OCI-LY1 (cell line): ENCODE measurements around the gene CCDC187.

ENCODE experiments used
- H2AFZ ChIP-seq: fragments of 200-600 bp; sonication (generic), shearing (Covaris generic); 2 replicates; pipeline ENCODE4 v1.6.0; 2014; ENCODE audit warnings: antibody characterized with exemption, mild to moderate bottlenecking, low read length
- H3F3A ChIP-seq: fragments of 200-600 bp; sonication (generic), shearing (Covaris generic); 2 replicates; pipeline ENCODE4 v1.6.0; 2014; ENCODE audit warnings: mild to moderate bottlenecking, antibody characterized with exemption, low read length, moderate library complexity; ENCODE audit not compliant: insufficient read depth
- H3K27ac ChIP-seq: fragments of 200-600 bp; sonication (generic); 2 replicates; pipeline ENCODE4 v1.5.1; 2014; ENCODE audit warnings: low read length, mixed run types, mild to moderate bottlenecking, low read depth; ENCODE audit not compliant: poor library complexity, severe bottlenecking
- H3K27me3 ChIP-seq: fragments of 200-600 bp; sonication (generic); 2 replicates; pipeline ENCODE4 v1.6.0; 2014; ENCODE audit warnings: antibody characterized with exemption, mild to moderate bottlenecking, low read length, moderate library complexity; ENCODE audit not compliant: insufficient read depth
- H3K36me3 ChIP-seq: fragments of 200-600 bp; sonication (generic); 2 replicates; pipeline ENCODE4 v1.6.1; 2014; ENCODE audit warnings: mild to moderate bottlenecking, antibody characterized with exemption, low read length, moderate library complexity, mixed read lengths; ENCODE audit not compliant: insufficient read depth
- H3K4me1 ChIP-seq: fragments of 200-600 bp; sonication (generic); 2 replicates; pipeline ENCODE4 v1.5.1; 2014; ENCODE audit warnings: mild to moderate bottlenecking, low read length, moderate library complexity; ENCODE audit not compliant: insufficient read depth, severe bottlenecking
- H3K4me2 ChIP-seq: fragments of 200-600 bp; sonication (generic), shearing (Covaris generic); 2 replicates; pipeline ENCODE4 v1.6.1; 2014; ENCODE audit warnings: low read length
- H3K4me3 ChIP-seq: fragments of 200-600 bp; sonication (generic); 2 replicates; pipeline ENCODE4 v1.5.1; 2014; ENCODE audit warnings: low read length, low read depth, mild to moderate bottlenecking, mixed read lengths; ENCODE audit not compliant: poor library complexity, severe bottlenecking
- H3K79me2 ChIP-seq: fragments of 200-600 bp; shearing (Covaris generic); 2 replicates; pipeline ENCODE4 v1.6.1; 2016; ENCODE audit warnings: mixed run types, low read length, mixed read lengths; ENCODE audit not compliant: insufficient read depth
- H3K9ac ChIP-seq: fragments of 200-600 bp; sonication (generic), shearing (Covaris generic); 2 replicates; pipeline ENCODE4 v1.6.1; 2014; ENCODE audit warnings: mild to moderate bottlenecking, low read length, mixed read lengths
- H3K9me2 ChIP-seq: fragments of 200-600 bp; sonication (generic), shearing (Covaris generic); 2 replicates; pipeline ENCODE4 v1.6.1; 2014; ENCODE audit warnings: low read depth, mild to moderate bottlenecking, low read length, mixed read lengths
- H3K9me3 ChIP-seq: fragments of 200-600 bp; shearing (Covaris generic); 2 replicates; pipeline ENCODE4 v1.6.1; 2014; ENCODE audit warnings: low read length, mixed read lengths
- H4K20me1 ChIP-seq: fragments of 200-600 bp; sonication (generic), shearing (Covaris generic); 2 replicates; pipeline ENCODE4 v1.6.0; 2016; ENCODE audit warnings: mild to moderate bottlenecking, low read length; ENCODE audit not compliant: insufficient read depth
- EZH2 ChIP-seq: fragments of 200-600 bp; sonication (generic), shearing (Covaris generic); IDR thresholded peaks from 2 replicates; pipeline ENCODE4 v1.8.0; 2017; ENCODE audit warnings: borderline replicate concordance, mixed run types, mild to moderate bottlenecking, antibody characterized with exemption, low read length, moderate library complexity, mixed read lengths
- TF ChIP-seq, protein P1 (sequence below): fragments of 200-600 bp; sonication (generic), shearing (Covaris generic); IDR thresholded peaks from 2 replicates; pipeline ENCODE4 v1.5.1; 2017; ENCODE audit warnings: mild to moderate bottlenecking, antibody characterized with exemption, low read length, moderate library complexity, mixed read lengths

The CCDC187 gene

GRCh38 chr9:136299541-136299940 lies 4.4 kb downstream of the CCDC187 start:
- no peaks in the 10 kb centered on the region for H3K4me1 ChIP-seq
- no peaks in the 10 kb centered on the region for H3K9me3 ChIP-seq
- H3K9ac ChIP-seq: no peak overlapping the region
- H2AFZ ChIP-seq: no peak overlapping the region
- H3K79me2 ChIP-seq: no peaks in the 10 kb centered on the region
- H3K27ac ChIP-seq: no peak overlapping the region
- no peak for TF ChIP-seq EZH2
- TF ChIP-seq, protein P1, sequence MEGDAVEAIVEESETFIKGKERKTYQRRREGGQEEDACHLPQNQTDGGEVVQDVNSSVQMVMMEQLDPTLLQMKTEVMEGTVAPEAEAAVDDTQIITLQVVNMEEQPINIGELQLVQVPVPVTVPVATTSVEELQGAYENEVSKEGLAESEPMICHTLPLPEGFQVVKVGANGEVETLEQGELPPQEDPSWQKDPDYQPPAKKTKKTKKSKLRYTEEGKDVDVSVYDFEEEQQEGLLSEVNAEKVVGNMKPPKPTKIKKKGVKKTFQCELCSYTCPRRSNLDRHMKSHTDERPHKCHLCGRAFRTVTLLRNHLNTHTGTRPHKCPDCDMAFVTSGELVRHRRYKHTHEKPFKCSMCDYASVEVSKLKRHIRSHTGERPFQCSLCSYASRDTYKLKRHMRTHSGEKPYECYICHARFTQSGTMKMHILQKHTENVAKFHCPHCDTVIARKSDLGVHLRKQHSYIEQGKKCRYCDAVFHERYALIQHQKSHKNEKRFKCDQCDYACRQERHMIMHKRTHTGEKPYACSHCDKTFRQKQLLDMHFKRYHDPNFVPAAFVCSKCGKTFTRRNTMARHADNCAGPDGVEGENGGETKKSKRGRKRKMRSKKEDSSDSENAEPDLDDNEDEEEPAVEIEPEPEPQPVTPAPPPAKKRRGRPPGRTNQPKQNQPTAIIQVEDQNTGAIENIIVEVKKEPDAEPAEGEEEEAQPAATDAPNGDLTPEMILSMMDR: no peak
- H3K27me3 ChIP-seq: peaks cover 13% of the 10 kb centered on the region; the same call in 1 of the 2 replicates
- H4K20me1 ChIP-seq: no peaks in the 10 kb centered on the region
- no peaks in the 10 kb centered on the region for H3K9me2 ChIP-seq
- no peak overlapping the region for H3K4me2 ChIP-seq
- H3K4me3 ChIP-seq: no peak overlapping the region
- no peaks in the 10 kb centered on the region for H3F3A ChIP-seq
- no peaks in the 10 kb centered on the region for H3K36me3 ChIP-seq

DNA sequence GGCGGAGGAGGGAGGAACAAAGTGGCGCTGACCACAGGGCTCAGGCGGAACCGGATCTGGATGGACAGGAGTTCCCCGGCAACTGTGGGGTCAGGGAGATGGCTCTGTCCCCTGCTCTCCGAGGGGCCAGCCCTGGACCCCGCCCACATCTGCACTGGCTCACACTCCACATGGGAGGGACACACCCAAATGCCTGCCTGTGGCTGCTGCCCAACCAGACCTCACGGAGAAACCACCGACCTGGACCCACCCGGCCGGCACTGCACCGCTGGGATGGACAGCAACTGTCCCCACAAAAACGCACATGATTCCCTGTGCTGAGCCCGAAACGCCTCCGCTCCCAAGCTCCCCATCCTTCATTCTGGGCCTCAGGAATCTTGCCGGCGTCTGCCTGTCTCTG lies 4.8 kb downstream of the CCDC187 start:
- Histone ChIP-seq H2AFZ (no peak overlapping the region), H3K36me3 (no peaks in the 10 kb centered on the region), H3K4me3 (no peak overlapping the region), H3K9me3 (no peaks in the 10 kb centered on the region), H3K27ac (no peak overlapping the region), H3K79me2 (no peaks in the 10 kb centered on the region), H3K4me2 (no peak overlapping the region), H3K27me3 (peaks cover 13% of the 10 kb centered on the region; the same call in 1 of the 2 replicates), H3K4me1 (no peaks in the 10 kb centered on the region), H3K9ac (no peak overlapping the region), H4K20me1 (no peaks in the 10 kb centered on the region), H3F3A (no peaks in the 10 kb centered on the region), H3K9me2 (no peaks in the 10 kb centered on the region)
- TF ChIP-seq, protein P1: no peak
- TF ChIP-seq EZH2: no peak

GRCh38 chr9:136297766-136298735 lies 5.8 kb downstream of the CCDC187 start:
- Histone ChIP-seq H4K20me1 (no peaks in the 10 kb centered on the region), H3F3A (no peaks in the 10 kb centered on the region), H3K79me2 (no peaks in the 10 kb centered on the region), H3K9me3 (no peaks in the 10 kb centered on the region), H3K27ac (no peak overlapping the region), H3K36me3 (no peaks in the 10 kb centered on the region), H3K9ac (no peak overlapping the region), H3K4me1 (no peaks in the 10 kb centered on the region), H3K9me2 (no peaks in the 10 kb centered on the region), H3K27me3 (peaks cover 13% of the 10 kb centered on the region; the same call in 1 of the 2 replicates), H3K4me2 (no peak overlapping the region), H3K4me3 (no peak overlapping the region), H2AFZ (no peak overlapping the region)
- TF ChIP-seq, protein P1: no peak
- no peak for TF ChIP-seq EZH2
